GM18498 (cell line): ENCODE data around the gene SMIM45.

Experiments used
- ATAC-seq: cut with Tn5 transposase; IDR thresholded peaks from one replicate; pipeline ENCODE4 v1.9.1; 2021; ENCODE audit warnings: mild to moderate bottlenecking, moderate library complexity; ENCODE audit not compliant: unreplicated experiment

The SMIM45 gene

DNA sequence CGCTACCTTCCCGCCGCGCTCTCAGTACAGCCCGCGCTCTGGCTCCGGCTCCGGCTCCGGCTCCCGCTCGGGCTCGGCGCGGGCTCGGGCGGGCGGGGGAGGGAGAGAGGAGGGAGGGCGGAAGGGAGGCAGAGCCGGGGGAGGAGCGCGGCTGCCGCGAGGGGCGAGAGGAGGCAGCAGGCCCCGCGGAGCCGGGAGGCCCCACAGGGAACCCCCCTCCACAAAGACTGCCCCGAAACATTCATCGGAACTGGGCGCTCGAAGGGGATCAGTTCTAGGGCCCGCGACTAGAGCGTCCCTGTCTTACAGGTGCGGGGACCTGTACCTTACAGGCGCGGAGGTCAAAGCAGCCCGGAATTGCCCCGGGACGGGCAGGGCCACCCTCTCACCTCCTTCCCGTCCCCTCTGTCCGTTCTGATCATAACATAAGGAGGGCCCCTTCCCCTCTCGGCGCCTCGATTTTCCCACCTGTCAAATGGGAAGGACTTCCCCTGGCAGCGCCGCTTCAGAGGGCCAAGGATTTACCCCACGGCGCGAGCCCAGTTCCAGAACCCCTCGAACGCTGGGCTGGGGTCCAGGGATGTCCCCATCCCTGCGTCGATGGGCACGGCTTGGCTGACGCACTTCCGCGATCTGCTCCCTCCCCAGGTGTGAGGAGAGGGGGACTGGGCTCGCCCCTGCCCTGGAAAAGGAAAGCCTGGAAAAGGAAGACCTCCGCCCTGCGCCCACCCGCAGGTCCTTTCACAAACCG lies 36.7 kb upstream of the SMIM45 start, which contains the start of gene SHISA8:
Gene SHISA8 (minus strand): TSS at position 40 of the 751 bp plus-strand sequence. CDS start 407 bp downstream, outside the sequence.
- ATAC-seq = no peak

DNA sequence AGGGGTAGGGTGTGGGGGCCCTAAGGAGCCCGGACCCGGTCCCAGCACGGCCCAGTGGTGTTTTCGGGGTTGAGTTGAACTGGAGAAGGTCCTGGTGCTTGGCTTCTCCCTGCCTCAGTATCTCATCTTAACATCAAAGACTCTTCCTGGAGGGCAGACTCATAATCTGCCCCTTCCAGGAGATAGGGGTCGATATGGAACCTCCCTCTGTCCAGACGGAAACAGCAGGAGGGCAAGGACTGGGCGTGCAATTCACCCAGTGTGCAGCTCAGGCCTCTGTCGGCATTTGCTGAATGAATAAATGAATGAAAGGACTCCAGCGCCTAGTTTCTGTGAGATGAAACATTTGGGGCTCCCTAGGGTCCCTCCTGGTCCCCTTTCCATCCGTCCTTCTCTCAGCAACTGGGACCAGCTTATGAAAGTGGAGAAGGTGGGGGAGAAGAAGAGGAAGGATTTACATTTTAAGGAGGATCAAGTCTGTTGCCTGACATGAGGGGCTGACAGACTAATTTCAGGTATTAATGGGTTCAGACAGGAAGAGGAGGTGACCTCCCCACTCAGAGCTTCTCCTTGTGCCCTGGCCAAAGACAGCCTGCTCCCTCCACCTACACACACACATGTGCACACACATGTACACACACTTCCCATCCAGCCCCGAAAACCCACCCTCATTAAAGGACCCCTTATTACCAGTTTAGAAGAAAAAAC lies 36.0 kb upstream of the SMIM45 start:
- no peak for ATAC-seq

DNA sequence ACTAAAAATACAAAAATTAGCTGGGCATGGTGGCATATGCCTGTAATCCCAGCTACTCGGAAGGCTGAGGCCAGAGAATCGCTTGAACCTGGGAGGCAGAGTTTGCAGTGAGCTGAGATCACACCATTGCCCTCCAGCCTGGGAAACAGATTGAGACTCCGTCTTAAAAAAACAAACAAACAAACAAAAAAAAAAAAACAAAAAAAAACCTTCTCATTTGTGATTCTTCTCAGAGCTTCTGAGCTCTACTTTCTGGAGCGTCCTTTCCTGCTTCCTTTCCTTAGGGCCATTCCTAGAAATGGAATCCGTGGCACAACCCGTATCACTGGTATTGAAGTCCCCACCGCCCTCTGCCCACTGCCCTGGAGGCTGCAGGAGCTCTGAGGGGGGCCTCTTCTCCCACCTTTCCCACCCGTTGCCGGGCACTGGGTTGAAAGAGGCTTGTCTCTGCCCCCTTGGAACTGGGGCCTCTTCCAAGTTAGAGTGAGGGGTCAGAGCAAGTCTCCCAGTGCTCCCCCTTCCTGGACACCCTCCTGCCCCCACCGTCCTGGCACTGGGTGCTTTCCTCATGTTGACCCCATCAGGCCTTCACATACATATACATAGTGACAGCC lies 35.1 kb upstream of the SMIM45 start:
- ATAC-seq = no peak

DNA sequence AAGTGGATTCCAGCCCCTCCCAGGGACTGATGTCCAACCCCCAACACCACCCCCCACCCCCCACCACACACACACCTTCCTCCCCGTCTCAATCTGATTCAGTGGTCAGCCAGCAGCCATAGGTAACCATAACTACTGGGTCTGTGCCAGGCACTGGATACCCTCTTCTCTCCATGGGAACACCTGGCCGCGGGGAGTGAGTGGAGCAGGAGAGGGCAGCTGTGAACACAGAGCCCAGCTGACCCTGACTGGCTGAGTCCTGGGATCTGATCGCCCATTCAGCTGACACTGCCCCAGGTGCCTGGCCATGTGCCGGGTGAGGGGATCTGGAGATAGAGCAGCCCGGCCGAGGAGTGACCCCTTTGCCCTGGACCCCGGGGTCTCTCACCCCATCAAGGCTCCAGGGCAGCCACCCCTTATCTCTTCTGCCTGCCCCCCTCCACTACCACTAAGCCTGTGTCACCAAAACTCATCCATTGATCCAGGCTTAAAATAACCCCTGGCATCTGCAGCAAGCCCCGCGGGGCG lies 34.5 kb upstream of the SMIM45 start:
- no peak for ATAC-seq

DNA sequence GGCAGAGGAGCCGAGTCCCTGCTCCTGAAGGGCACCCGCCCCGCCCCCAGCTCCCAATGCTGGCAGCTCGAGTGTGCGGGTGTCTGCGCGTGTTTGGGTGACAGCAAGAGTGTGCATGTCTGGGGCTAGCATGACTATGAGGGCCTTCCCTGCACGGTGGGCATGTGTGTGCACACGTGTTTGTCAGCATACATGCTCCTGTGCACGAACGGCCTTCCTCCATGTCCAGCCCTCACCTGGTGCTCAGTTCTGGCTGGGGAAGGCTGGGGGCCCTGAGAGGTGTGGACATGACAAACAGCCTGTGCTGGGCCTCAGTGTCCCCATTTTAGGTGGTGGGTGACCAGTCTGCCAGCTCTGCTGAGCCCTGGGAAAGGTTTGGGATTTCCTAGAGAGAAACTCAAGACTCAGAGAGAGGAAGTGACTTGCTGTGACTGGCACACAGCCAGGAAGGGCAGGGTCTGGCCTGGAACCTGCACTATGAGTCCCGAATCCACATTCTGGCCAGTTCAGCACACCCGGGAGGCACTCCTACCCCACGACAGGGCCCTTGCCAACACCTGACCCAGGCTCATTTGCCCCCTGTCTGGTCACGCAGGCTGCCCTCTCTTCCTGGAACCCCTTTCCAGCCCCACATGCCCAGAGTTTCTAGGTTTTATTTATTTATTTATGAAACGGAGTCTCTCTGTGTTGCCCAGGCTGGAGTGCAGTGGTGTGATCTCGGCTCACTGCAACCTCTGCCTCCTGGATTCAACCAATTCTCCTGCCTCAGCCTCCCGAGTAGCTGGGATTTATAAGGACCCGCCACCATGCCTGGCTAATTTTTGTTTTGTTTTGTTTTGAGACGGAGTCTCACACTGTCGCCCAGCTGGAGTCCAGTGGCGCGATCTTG lies 33.8 kb upstream of the SMIM45 start:
- ATAC-seq = no peak

DNA sequence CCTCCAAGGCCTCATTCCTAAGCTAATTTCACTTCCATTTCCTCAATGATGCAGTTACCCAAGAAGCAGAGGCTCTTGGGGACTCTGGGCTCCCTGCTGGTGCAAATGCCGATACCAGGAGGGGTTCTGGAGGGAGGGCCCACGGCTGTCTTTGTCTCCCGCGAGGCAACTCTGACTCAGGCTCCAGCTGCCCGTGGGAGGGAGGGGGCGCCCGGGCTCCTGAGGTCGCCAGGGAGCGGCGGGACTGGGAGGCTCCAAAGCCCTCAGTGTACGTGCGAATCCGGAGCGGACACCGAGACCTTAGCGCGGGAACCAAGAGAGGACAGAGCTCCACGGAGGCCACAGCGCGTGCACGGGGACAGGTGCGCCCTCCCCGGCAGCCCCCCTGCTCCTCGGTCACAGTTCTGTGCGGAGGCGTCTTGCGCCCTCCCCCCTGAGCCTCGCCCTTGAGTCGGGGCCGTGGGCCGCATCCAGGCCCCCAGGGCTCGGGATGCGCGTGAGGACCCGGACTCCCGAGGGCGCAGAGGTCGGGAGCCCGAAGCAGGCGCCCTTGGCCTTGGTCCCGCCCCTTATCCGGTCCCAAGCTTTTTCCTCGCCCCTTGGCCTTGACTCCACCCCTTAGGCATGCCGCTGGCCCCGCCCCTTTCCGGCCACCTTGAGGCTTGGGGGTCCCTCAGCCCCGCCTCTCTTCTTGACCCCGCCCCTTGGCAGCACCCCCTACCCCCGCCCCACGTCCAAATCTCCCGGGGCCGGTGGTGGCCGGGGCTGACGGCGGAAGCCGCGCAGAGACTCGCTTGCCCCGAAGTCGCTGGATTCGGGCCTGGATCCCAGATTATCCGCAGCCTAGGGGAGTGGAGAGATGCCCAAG lies 32.4 kb upstream of the SMIM45 start:
- peak; percentile 43 for ATAC-seq

DNA sequence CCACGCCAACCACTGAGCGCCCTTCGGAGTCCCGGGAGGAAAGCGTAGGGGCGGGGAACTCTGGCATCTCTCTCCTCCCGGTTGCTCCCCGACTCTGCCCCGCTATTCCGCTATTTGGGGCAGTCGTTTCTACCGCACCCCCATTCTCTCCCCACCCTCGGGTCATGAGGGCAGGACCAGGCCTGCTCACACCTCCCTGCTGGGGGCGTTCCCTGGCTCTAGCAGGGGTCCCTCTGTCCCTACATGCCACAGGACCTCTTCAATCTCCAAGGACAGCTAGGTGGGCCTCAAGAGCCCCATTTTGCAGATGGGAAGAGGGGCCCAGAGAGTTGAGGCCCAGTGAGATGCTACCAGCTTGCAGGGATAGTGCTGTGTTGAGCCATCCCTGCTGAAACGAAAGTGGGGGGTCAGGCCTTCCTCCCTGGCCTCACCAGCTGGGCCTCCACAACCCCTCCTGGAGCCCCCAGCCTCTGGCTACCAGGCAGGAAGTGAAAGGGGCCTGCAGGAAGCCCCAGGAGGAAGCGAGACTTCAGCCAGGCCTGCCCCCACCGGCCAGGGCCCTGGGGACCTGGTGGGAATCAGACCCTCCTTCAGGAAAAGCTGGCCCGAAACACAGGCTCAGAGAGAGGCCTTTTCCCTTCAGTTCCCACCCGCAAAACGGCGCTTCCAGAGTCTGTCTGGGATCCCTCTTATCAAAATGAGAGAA lies 31.5 kb upstream of the SMIM45 start:
- ATAC-seq = peak; percentile 13

DNA sequence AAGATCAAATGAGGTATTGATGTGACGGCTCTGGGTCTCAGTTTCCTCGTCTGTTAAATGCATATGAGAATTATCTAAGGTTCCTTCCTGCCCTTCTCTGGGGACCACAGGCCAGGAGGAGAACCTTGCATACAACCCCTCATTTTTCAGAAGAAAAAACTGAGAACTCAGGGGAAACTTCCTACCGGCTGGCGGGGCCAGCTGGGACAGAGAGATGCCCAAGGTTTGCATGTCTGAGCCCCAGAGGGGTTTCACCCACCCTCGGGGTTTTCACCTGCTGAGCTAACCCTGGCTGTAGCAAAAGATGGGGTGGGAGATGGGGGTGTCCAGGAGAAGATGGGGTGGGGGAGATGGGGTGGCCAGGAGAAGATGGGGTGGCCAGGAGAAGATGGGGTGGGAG lies 29.6 kb upstream of the SMIM45 start:
- no peak for ATAC-seq

DNA sequence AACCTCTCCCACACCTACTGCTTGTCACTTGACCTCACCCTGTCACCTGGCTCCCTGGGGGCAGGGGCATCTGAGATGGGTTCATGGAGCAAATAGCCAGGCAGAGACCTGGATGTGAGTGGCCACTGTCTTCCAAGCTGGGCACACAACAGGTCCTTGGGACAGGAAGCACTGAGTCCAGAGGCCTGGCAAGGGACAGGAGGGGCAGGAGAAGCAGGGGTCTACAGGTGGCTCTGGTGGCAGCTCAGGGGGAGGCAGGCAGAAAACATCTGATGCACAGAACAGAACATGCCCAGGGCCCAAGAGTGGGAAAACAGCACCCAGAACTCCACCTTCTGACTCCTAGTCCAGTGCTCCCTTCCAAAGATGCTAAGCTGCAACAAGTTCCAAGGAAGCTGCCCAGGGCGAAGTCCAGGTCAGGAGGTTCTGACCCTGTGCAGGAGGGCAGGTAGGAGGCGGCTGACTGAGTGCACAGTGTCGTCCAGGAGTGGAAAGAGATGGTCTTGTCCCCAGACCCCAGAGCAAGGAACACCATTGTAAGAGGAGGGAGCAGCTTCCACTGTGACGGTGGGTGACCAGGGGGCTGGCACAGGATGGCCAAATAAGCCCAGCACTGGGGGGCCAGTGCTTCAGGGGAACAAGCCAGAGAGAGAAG lies 28.9 kb upstream of the SMIM45 start:
- no peak for ATAC-seq

DNA sequence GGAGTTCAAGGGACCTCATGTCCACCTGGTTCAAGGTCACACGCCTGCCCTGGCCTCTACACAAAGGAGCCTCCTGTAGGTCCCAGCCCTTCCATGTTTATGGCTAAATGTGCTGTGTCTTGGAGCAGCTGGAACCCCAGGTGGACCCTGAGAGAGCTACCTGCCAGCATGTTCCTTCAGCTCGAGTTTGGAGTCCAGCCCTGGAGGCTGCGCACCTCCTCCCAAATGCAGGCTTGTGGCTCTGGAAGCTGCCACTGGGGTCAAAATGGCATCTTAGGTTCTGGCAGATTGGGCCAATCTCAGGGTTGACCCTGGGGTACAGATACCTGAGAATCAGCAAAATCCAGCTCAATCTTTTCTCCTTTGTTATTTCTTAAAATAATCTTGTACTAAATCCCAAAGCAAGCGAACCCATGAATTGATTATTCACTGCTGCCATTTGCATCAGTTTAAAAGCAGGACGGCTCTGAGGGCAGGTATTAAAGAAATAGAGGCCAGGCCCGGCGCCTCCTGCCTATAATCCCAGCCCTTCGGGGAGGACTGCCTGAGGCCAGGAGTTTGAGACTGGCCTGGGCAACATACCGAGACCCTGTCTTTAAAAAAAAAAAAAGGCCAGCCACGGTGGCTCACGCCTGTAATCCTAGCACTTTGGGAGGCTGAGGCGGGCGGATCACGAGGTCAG lies 28.2 kb upstream of the SMIM45 start:
- no peak for ATAC-seq

DNA sequence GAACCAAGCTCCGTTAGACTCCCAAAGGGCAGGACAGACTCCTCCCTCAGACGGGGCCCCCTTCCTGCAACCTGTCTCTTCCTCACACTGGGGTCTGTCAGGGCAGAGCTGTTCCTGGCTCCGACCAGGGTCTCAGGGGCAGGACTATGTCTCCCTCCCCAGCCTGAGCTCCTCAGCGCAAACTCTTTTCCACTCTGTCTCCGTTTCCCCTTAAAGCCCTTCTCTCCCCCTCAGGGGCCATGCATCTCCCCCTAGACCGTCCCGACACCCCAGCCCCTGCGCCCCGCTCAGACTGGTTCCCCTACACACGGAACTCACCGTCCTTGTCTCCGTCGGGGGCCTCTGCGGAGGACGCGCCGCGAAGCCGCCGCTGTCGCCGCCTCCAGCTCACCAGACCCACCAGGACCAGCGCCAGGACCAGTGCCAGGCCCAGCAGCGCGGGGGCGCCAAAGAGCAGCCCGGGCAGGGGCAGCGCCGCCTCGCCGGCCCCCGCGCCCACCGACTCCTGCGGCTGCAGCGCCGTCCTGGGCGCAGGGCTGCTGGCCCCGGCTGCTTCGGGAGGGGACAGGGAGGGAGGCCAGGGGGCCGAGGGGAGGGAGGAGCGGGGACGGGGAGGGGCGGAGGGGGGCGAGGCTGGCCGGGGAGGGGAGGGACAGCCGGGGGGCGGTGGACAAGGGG lies 26.0 kb upstream of the SMIM45 start:
- peak; percentile 42 for ATAC-seq

DNA sequence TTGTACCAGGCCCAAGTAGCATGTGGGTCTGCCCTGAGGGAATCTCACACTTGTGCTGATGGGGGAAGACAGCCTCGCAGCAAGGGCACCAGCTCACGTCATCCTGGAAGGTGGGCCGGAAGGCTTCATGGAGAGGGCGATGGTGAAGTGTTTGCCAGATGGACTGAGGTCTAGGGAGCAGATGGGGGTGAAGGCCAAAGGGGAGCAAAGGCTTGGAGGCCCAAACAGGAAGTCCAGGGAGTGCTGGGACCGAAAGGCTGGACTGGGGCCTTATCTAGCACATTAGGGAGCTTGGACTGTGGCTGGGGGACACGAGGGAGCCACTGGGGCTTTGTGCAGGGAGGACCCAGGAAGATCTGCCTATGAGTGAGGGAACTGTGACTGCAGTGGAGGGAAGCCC lies 24.1 kb upstream of the SMIM45 start:
- ATAC-seq = no peak

DNA sequence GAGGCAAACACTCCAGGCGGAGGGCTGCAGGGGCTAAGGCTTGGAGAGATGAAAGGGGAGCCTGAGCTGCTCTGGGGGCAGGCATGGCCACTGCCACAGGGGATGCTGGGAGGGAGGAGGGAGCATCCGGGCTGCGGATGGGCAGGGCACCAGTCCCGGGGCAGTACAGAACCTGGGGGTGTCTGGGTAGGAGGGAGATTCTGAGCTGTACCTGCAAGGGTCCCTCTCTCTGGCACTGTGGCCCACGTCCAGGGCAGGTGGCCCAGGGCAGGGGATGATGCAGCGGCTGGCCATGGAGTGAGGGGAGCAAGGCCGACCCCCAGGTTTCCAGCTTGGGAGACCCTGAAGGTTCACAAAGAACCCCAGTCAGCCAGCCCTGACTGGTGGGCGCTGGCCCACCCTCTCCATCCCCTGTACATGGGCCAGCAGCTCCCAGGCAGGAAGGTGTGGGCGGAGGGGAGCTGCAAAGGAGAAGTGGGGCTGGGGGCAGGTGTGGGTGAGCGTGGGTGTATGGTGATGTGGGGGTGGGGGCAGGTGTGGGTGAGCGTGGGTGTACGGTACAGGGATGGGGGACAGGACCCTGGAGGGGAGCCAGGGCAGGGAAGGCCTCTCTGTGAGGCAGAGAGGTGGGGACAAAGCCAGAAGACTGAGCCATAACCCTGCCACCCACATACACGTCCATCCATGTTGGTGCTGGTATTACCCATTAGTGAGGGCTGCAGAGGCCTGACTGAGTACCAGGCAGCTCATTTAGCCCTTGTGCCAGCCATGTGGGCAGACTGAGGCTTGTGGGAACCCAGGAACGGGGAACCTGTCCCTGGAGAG lies 23.1 kb upstream of the SMIM45 start:
- ATAC-seq = no peak

DNA sequence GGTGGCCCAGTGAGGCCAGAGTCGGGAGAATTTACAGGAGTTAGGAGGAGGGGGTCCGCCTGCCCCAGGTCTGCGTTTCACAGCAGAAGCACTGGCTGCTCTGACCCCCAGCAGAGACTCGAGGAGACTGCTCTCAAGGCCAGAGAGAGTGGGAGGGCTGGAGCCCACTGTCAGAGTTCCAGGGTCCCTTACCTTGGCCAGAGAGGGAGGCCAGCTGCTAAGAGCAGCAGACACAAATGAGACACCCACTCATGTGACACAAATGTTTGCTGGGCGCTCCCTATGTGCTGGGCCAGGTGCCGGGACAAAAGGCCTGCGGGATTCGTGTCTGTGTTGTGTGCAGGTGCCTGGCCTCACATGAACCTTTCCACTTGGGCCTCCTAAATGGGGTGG lies 22.5 kb upstream of the SMIM45 start:
- ATAC-seq = no peak

DNA sequence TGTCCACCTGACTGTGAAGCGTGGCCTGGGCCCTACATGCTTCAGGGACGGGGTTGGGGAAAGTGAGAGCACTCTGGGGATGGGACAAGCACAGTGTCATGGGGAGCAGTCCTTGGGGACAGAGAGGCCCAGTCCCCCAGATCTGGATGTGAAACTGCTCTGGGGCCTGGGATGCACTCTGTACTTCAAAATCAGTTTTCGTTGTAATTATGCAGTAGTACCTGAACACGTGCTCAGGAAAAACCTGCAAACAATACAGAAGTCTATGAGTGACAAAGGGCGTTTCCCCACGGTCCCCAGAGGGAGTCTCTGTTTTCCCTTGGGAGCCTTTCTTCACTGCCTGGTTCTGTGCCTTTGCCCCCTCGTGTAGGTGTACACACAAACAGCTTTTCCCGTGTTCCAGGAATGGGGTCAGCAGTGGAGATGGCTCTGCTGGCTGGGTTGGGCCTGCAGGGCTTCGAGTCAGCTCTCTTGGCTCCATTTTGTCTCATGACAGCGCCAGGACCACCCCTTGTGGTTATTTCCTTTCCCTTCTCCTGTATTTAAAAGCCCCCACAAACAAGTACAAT lies 20.2 kb upstream of the SMIM45 start:
- ATAC-seq = no peak

DNA sequence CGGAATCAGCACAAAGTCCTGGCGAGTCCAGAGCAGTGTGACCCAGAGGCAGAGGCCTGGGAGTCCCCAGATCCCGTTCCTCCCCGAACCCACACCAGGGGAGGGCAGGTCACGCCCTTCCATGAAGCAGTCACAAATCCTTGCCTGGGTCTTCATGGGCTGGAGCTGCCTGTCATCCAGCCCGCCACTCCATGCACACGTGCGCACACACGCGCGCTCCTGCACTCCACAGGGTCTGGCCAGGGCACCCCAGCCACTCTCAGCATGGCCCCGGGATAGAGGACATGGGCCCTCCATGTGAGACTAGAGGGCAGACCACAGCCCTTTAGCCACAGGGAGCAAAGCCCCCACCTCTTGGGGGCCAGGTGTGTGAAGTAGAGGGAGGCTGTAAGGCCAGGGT lies 19.6 kb upstream of the SMIM45 start:
- no peak for ATAC-seq
